GM18861 (cell line): ENCODE data around the gene FILIP1L.

Experiments
- ATAC-seq: cut with Tn5 transposase; IDR thresholded peaks from one replicate; pipeline ENCODE4 v1.9.1; 2021; ENCODE audit not compliant: unreplicated experiment

FILIP1L gene

GRCh38 chr3:99955773-99956562, 158.3 kb downstream of the FILIP1L start:
- ATAC-seq, result no peak

DNA sequence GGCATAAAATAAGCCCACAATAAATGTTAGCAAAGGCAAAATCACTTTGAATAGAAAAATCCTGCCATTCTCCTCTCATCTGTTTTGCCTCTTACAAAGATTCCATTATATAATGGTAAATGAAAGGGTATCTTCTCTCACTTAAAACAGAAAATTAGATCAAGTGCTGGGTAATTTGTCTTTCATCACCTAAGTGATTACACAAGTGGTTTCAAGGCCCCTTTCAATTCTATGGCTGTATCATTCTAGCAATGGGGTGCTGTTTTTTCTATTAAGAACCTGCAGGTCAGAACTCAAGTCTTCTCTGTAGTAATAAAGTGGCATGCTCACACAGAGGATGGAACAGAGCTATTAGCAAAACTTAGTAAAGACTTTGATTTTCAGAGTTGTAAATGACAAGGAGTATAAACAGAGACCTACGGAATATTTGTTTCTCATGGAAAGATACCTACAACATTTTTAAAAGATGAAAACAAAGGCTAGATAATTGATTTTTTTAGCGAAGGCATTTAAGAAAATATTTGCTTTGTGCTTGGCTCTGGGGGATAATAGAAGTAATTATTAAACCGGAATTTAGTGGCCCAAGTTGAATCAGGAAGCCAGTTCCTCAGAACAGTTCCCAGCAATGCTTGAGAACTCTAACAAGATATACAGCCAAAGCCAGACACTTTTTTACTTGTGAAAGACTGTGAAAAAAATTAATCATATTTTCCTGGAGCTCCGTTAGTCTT, 159.2 kb downstream of the FILIP1L start:
- ATAC-seq, result no peak

- ATAC-seq, result no peak
Measured at GRCh38 chr3:99953596-99953995, 160.7 kb downstream of the FILIP1L start.

DNA sequence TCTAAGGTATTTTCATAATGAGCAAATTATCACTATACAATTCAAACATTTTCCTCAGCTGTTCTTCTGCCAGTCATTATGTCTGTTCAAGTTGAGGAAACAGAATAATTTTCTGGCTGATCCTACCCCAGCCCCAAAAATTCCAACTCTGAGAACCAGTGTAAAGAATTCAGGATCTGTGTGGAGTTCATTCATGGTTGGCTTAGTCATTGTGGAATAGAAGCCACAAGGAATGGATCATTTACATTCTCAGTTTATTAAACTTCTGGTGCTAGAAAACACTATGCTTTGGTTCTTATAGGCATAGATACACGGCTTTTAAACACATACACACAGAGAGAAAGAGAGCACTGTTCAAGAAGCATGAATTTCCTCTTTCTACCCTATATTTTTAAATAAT, 162.0 kb downstream of the FILIP1L start:
- no peak for ATAC-seq

GRCh38 chr3:99951701-99952100, 162.6 kb downstream of the FILIP1L start:
- no peak for ATAC-seq

DNA sequence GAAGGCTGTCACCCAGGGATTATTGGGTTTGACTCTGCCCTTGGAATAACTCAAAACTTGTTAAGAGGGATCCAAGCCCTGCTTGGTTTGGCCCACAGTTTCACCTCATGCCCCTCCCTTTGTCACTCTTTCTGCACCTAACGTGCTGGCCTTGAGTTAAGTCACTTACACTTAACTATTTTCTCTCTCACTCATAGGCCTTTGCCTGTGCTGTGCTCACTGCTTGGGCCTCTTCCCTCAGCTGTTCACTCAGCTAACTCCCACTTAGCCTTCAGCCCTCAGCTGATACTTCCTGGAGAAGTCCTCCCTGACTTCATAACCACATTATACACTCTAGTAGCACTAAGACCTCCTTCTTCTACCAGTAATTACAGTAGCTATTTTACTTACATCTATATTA, 163.4 kb downstream of the FILIP1L start:
- no peak for ATAC-seq

DNA sequence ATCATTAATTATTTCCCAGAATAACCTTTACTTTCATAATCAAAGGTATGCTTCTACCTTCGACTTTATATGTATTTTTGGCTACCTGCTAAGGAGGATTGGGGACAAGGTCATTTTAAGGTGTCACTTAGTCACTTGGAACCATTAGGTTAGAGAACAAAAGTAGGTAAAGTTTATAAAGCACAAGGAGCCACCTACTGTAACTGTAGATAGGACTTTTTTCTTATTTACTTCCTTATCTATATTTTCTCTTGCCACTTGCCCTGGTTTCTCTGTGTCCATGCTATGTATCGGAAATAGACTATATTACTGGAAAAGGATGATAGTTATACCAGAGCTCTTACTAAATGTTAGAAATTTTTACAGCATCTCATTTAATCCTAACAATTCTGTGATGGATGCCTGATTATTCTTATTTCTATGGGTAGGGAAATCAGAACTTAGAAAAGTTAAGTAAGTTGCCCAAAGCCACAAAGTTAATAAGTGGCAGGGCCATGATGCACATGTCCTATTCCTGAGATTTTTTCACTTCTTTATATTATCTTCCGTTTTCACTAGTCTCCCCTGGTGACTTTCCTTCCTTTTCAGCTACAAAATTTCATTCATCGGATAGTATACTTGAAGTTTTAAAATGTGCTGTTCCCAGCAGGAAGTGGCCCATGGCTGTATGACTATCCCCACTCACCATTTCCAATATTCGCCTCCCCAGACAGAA, 164.2 kb downstream of the FILIP1L start:
- no peak for ATAC-seq

GRCh38 chr3:99948467-99949089, 165.7 kb downstream of the FILIP1L start:
- ATAC-seq, result no peak

DNA sequence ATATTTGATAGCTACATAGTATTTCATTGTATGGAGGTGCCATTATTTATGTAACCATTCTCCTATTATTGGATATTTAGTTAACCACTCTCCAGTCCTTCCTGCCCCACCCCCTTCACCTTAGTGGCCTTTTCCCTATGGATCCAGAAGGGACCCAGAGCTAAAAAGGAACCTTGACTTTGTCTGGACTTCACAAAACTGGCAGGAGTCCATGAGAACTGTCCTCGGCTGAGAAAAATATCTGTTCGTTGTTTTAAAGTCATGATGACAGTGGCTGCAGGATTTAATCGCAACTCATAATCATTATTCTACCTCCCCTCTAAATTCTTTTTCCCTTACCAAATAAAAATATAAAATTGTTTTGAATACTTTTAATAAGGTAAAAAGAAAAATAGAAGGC, 166.9 kb downstream of the FILIP1L start:
- ATAC-seq, result no peak

DNA sequence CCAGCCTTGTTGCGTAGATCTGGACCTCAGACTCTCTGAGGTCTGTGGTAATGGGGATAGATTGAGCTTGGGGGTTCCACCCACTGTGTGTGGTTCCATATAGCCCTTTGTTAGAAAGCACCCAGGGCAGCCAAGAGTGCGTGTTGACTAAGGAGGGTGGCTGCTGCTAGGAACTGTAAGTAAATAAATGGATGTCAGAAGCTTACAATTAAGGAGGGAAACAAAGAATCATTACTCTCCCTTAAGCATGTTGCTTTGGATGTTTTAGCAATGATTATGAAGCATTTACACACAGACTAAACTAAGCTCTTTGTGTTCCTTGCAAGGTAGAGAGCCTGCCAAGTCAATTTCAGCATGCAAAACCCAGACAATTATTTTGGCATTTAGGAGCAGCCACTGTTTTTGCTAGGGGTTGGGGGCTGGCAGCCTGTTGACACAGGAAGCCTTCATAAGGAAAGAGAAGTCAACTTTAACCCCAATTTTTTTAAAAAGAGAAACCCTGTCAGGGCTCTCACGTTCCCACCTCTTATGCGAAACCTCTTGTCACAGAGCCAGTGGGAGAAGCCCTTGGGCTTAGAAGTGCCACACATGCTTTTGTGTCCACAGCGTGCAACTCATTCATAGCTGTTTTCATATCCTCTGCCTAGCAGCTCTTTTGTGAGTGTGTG, 168.8 kb downstream of the FILIP1L start:
- no peak for ATAC-seq

- ATAC-seq, result no peak
Measured at GRCh38 chr3:99943931-99944761, 170.2 kb downstream of the FILIP1L start.

- ATAC-seq, result no peak
Measured at GRCh38 chr3:99941211-99941610, 173.1 kb downstream of the FILIP1L start.

DNA sequence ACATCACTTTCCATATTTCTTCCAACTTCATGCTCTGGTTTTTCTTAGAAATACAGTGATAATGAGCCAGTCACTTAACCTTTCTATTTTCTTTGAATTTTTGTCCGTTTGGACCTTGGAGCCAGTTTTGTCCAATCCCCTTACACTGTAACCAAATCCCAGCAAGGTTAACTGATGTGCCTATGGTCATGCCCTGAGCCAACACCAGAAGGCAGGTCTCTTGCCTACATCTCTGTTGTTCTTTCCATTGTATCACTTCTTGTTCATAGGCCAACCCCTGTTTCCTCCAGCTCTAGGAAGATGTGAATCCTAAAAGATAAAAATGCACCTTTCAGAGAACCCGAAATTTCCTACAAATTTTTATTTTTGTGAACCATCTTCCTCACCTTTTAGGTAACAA, 174.0 kb downstream of the FILIP1L start:
- no peak for ATAC-seq

DNA sequence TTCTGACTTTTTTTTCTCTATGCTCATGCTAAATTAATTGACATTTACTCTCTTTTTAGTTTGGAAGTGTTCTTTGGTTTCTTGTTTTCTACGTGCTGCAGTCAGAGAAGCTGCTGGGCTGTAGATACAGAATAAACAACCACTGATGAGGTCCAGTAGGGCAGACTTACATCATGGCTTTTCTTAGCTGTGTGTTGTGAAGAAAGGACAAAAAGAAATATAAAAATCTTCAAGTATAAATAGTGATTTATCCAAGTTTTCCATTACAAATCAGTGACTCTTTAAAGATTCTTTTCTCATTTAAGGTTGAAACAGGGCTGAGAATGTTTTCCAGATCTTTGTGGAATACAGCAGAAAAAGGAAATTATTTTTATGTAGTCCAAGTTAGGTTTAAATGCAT, 174.4 kb downstream of the FILIP1L start:
- no peak for ATAC-seq

DNA sequence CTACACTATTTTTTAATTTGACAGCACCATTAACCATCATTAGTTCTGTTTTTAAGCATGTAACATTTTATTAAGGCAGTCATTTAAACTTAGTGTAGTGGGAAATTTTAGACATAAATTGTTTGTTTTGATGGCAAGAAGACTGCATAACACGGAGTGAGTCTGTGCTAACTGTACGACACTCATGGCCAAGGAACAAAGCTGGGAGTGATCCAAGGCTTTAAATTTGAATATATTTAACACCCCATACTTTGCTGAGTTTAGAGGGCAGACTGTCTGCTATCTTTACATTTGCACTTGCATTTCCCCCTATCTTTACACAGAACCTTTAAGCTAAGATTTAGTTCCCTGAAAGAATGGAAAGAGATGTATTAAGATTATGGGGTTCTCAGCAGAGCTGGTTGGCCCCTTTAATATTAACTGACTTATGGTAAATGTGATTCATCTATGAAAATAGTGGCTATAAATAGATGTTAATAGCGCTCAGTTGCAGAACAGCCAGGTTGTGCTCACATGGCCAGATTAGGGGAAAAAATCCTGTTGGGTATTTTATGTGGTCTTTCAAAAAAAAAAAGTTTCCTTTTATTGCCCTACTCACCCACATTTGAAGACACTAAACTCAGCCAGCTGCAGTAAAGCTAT, 175.9 kb downstream of the FILIP1L start:
- ATAC-seq, result peak; percentile 58

- no peak for ATAC-seq
Measured at GRCh38 chr3:99934975-99935797, 179.1 kb downstream of the FILIP1L start.

DNA sequence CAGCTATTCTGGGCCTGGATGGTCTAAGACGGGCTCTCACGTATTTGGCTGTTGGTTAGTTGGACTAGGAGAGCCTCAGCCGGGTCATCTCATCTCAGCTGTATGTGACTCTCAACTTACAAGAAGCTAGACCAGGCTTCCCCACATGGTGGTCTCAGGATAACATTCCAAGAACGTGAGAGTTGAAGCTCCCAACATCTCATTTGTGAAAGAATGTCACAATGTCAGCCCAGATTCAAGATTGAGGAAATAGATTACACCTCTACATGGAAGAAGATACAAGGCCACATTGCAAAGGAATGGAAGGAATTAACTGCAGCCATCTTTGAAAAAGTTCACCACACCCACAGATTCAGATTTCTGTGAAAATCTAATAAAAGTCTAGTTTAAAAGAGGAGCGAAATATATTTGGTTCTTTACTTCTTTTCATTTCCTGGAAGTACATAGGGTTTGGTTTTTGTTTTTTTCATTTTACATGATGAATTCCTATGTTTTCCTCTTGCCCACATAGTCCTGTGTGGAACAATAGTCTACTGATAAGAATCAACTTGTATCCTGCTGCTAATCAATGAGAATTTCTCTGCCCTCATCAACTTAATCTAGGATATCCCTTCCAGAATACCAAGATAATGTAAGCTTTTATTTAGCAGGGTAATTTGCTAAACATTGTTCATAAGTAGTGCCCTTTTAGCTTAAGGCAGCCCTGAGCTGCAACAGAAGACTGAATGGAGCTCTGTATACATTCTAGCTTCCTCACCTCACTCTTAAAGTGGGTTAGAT, 180.1 kb downstream of the FILIP1L start:
- no peak for ATAC-seq

DNA sequence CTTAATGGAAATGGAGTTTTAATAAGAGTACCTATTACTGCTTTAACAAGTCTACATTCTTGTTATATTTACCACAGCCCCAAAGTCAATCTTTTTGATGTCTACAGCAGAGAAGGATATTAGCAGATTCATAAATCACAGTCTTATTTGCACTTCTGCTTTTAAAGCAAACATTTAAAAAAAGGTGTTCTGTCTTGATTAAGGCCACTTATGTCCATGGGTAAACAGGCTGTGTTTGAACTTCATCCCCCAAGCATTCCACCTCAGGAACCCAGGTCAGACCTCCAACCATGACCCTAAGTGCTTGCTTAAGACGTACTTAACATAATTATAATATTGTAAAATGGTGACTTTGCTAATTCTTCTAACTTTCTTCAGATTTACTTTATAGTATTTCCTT, 183.2 kb downstream of the FILIP1L start:
- no peak for ATAC-seq
